ENCODE results near the gene CCL11.

The CCL11 gene

DNA sequence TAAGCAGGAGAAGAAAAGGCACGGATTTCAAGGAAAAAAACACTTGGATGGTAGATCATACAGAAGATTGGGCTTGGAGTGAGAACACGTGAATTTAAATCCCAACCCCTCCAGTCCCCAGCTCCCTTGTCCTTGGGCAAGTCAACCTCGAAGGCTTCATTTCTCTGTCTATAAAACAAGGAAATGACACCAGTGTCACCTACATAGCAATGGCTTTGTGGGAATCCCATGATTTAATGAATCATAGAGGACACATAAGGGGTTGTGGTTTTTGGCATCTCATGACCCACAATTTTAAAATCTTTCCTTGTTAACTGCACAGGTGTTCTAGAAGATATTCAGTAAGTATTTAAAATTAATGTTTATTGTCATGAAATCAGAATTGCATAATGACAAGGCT is 38.7 kb upstream of the CCL11 start:
- no peaks in the 10 kb centered on the region for H3K79me2 ChIP-seq (ENCODE audit: insufficient read depth, low read depth)
- H3K36me3 ChIP-seq (ENCODE audit: insufficient read depth) = no peaks in the 10 kb centered on the region
- H3K27ac ChIP-seq = no peak overlapping the region
- H3K27me3 ChIP-seq (ENCODE audit: insufficient read depth, low read depth) = no peaks in the 10 kb centered on the region
- no peak overlapping the region for H2AFZ ChIP-seq (ENCODE audit: low read depth)
- H4K20me1 ChIP-seq (ENCODE audit: insufficient read depth) = no peaks in the 10 kb centered on the region
- H3K9ac ChIP-seq = no peak overlapping the region
- peaks cover 18% of the 10 kb centered on the region for H3K4me1 ChIP-seq (ENCODE audit: low read depth, poor library complexity, severe bottlenecking)
- TF ChIP-seq, protein P1, sequence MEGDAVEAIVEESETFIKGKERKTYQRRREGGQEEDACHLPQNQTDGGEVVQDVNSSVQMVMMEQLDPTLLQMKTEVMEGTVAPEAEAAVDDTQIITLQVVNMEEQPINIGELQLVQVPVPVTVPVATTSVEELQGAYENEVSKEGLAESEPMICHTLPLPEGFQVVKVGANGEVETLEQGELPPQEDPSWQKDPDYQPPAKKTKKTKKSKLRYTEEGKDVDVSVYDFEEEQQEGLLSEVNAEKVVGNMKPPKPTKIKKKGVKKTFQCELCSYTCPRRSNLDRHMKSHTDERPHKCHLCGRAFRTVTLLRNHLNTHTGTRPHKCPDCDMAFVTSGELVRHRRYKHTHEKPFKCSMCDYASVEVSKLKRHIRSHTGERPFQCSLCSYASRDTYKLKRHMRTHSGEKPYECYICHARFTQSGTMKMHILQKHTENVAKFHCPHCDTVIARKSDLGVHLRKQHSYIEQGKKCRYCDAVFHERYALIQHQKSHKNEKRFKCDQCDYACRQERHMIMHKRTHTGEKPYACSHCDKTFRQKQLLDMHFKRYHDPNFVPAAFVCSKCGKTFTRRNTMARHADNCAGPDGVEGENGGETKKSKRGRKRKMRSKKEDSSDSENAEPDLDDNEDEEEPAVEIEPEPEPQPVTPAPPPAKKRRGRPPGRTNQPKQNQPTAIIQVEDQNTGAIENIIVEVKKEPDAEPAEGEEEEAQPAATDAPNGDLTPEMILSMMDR (conservative IDR thresholded peaks at IDR 0.05; ENCODE audit: low read depth, low read length) = no peak
- H3K4me2 ChIP-seq = no peak overlapping the region
- H3K4me3 ChIP-seq (IDR thresholded peaks at IDR 0.05; ENCODE audit: insufficient read depth, low read depth, low read length) = no peak overlapping the region

DNA sequence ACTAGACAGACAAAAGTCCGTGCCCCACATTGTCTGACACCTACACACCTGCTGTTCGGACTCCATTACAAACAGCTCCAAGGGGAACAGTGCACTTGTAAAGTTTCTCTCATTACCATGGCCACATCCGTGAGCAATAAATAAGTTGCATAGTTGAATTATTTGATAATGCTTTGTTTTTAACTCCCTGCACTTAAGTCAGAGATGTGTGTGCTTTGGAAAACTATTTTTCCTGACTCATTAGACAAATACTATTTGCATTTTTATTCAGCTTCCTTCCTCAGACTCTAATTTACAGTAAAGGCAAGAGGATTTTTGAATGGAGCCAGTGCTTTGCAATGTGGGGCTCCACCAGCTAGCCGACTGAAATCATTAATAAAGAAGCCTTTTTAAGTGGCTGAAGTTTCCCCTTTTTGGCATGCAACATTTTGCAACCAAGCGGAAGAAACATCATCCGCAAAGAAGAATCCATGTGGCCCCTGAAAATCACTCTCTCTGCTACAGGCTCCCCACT is 37.0 kb upstream of the CCL11 start:
- H2AFZ ChIP-seq (ENCODE audit: low read depth) = no peak overlapping the region
- TF ChIP-seq, protein P1 (conservative IDR thresholded peaks at IDR 0.05; ENCODE audit: low read depth, low read length) = no peak
- H3K27me3 ChIP-seq (ENCODE audit: insufficient read depth, low read depth) = no peaks in the 10 kb centered on the region
- no peak overlapping the region for H3K4me2 ChIP-seq
- no peaks in the 10 kb centered on the region for H4K20me1 ChIP-seq (ENCODE audit: insufficient read depth)
- no peaks in the 10 kb centered on the region for H3K36me3 ChIP-seq (ENCODE audit: insufficient read depth)
- H3K27ac ChIP-seq = no peak overlapping the region
- no peak overlapping the region for H3K9ac ChIP-seq
- H3K4me3 ChIP-seq (IDR thresholded peaks at IDR 0.05; ENCODE audit: insufficient read depth, low read depth, low read length) = no peak overlapping the region
- H3K4me1 ChIP-seq (ENCODE audit: low read depth, poor library complexity, severe bottlenecking) = peaks cover 18% of the 10 kb centered on the region
- H3K79me2 ChIP-seq (ENCODE audit: insufficient read depth, low read depth) = no peaks in the 10 kb centered on the region

DNA sequence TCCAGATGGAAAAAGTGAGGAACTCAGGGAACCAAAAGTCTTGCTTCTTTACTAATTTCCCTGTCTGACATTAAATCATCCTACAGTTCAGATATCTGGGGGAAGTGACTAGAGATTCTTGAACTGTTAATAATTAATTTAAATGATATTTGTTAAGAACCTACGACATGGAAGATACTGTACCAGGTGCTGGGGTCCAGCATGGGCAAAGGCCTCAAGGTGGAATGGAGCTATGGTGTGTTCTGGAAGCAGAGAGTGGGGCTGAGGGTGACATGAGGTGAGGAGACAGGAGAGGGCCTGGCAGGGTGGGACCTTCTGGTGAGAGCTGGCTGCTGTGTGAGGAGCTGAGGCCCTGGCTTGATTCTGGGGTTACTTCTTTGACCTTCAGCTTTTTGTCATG is 36.5 kb upstream of the CCL11 start:
- Histone ChIP-seq H2AFZ (ENCODE audit: low read depth) (no peak overlapping the region), H3K4me3 (IDR thresholded peaks at IDR 0.05; ENCODE audit: insufficient read depth, low read depth, low read length) (no peak overlapping the region), H3K4me2 (no peak overlapping the region), H3K27me3 (ENCODE audit: insufficient read depth, low read depth) (no peaks in the 10 kb centered on the region), H3K9ac (no peak overlapping the region), H3K36me3 (ENCODE audit: insufficient read depth) (no peaks in the 10 kb centered on the region), H4K20me1 (ENCODE audit: insufficient read depth) (no peaks in the 10 kb centered on the region), H3K79me2 (ENCODE audit: insufficient read depth, low read depth) (no peaks in the 10 kb centered on the region), H3K27ac (no peak overlapping the region), H3K4me1 (ENCODE audit: low read depth, poor library complexity, severe bottlenecking) (peaks cover 18% of the 10 kb centered on the region)
- TF ChIP-seq, protein P1 (conservative IDR thresholded peaks at IDR 0.05; ENCODE audit: low read depth, low read length) = no peak

DNA sequence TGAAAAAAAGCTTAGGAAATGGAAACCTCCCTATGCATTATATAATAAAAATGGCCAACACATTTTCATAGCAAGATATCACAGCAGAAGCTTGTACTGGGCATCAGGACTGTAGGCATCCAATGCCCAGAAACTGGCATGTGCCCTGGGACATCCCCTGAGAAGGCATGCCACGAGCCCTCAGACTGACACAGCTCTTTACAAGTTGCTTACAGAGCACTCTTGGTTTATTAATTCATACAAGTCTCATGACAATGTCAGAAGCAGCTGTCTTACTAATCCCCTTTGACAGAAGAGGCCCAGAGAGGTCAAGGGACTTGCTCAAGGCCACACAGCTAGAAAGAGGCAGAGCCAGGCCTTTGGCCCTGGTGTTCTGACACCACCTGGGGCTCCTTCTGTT is 36.1 kb upstream of the CCL11 start:
- Histone ChIP-seq H3K4me1 (ENCODE audit: low read depth, poor library complexity, severe bottlenecking) (peaks cover 18% of the 10 kb centered on the region), H3K4me2 (no peak overlapping the region), H3K27me3 (ENCODE audit: insufficient read depth, low read depth) (no peaks in the 10 kb centered on the region), H3K4me3 (IDR thresholded peaks at IDR 0.05; ENCODE audit: insufficient read depth, low read depth, low read length) (no peak overlapping the region), H3K36me3 (ENCODE audit: insufficient read depth) (no peaks in the 10 kb centered on the region), H3K27ac (no peak overlapping the region), H3K9ac (no peak overlapping the region), H4K20me1 (ENCODE audit: insufficient read depth) (no peaks in the 10 kb centered on the region), H3K79me2 (ENCODE audit: insufficient read depth, low read depth) (no peaks in the 10 kb centered on the region), H2AFZ (ENCODE audit: low read depth) (no peak overlapping the region)
- TF ChIP-seq, protein P1 (conservative IDR thresholded peaks at IDR 0.05; ENCODE audit: low read depth, low read length) = no peak

All from KMS-11 (cell line).